HG03378 (cell line): ENCODE measurements around the gene TRAM2.

Experiments
- ATAC-seq: cut with Tn5 transposase; IDR thresholded peaks from one replicate; pipeline ENCODE4 v1.9.1; 2021; ENCODE audit warnings: mild to moderate bottlenecking, moderate library complexity; ENCODE audit not compliant: unreplicated experiment

TRAM2 gene

GRCh38 chr6:52513464-52513863 lies 63.4 kb downstream of the TRAM2 start:
- no peak for ATAC-seq

- ATAC-seq = no peak
Observed at GRCh38 chr6:52512199-52512598, 64.7 kb downstream of the TRAM2 start.

GRCh38 chr6:52511572-52512151 lies 65.2 kb downstream of the TRAM2 start:
- ATAC-seq = no peak

- no peak for ATAC-seq
Observed at GRCh38 chr6:52511163-52511562, 65.7 kb downstream of the TRAM2 start.

GRCh38 chr6:52510213-52510562 lies 66.7 kb downstream of the TRAM2 start:
- ATAC-seq = no peak

- ATAC-seq = no peak
Observed at GRCh38 chr6:52509281-52510212, 67.3 kb downstream of the TRAM2 start.

- ATAC-seq = no peak
Observed at GRCh38 chr6:52508261-52508739, 68.6 kb downstream of the TRAM2 start.

- no peak for ATAC-seq
Observed at GRCh38 chr6:52507557-52508260, 69.2 kb downstream of the TRAM2 start.

GRCh38 chr6:52506476-52506875 lies 70.4 kb downstream of the TRAM2 start:
- ATAC-seq = no peak

GRCh38 chr6:52505726-52506409 lies 71.0 kb downstream of the TRAM2 start:
- no peak for ATAC-seq

- no peak for ATAC-seq
Observed at GRCh38 chr6:52504782-52505136, 72.1 kb downstream of the TRAM2 start.

GRCh38 chr6:52503851-52504781 lies 72.7 kb downstream of the TRAM2 start:
- ATAC-seq = no peak

GRCh38 chr6:52503323-52503747 lies 73.5 kb downstream of the TRAM2 start:
- no peak for ATAC-seq

- no peak for ATAC-seq
Observed at GRCh38 chr6:52502306-52503029, 74.4 kb downstream of the TRAM2 start.

GRCh38 chr6:52500238-52501129 lies 76.4 kb downstream of the TRAM2 start:
- ATAC-seq = no peak

- ATAC-seq = no peak
Observed at GRCh38 chr6:52499681-52500236, 77.1 kb downstream of the TRAM2 start.

GRCh38 chr6:52499026-52499425 lies 77.8 kb downstream of the TRAM2 start:
- no peak for ATAC-seq

GRCh38 chr6:52498538-52499017 lies 78.3 kb downstream of the TRAM2 start:
- peak; percentile 41 for ATAC-seq
